Vagina (tissue), 2 donors: ENCODE data around the gene F2RL1.

Experiments
- POLR2A ChIP-seq, 2 donors: fragments of 450-650 bp; IDR thresholded peaks; one replicate each; pipeline ENCODE4 v1.6.1; 2017; ENCODE audit warnings: antibody characterized with exemption in 2 of 2, mild to moderate bottlenecking in 2 of 2, moderate library complexity in 2 of 2
- POLR2AphosphoS5 ChIP-seq, 2 donors: sonication (generic); formaldehyde crosslinking; IDR thresholded peaks; one replicate each; pipeline ENCODE4 v1.9.0; 2017; ENCODE audit warnings: antibody characterized with exemption in 2 of 2, mild to moderate bottlenecking in 2 of 2, low read depth in 1 of 2; ENCODE audit not compliant: insufficient read depth in 1 of 2
- TF ChIP-seq, protein P1 (sequence below), 3 experiments: fragments of 450-650 bp in 2 of 3; fragments of 200-600 bp in 1 of 3; sonication (generic) in 1 of 3; IDR thresholded peaks; one replicate each; pipeline ENCODE4 v1.5.1; 2017 to 2019; ENCODE audit warnings: antibody characterized with exemption in 3 of 3, mild to moderate bottlenecking in 2 of 3, moderate library complexity in 2 of 3

DNA sequence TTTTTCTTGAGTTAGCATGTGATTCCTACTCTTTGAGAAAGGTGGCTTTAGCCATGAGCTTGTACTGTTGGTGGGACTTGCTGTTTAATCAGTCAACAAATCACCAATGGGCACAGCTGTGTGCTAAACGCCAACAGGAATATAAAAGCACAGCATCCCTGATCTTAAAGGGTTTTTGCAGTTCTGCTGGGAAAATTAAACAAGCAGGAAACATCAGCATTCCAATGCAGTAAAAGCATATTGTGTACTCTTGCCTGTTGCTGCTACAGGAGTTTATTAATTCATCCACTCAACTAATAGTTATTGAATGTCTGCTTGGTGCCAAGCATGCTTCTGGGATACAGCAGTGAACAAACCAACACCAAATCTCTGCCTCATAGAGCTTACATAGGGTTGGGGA, 27.4 kb upstream of the F2RL1 start:
- TF ChIP-seq, protein P1, sequence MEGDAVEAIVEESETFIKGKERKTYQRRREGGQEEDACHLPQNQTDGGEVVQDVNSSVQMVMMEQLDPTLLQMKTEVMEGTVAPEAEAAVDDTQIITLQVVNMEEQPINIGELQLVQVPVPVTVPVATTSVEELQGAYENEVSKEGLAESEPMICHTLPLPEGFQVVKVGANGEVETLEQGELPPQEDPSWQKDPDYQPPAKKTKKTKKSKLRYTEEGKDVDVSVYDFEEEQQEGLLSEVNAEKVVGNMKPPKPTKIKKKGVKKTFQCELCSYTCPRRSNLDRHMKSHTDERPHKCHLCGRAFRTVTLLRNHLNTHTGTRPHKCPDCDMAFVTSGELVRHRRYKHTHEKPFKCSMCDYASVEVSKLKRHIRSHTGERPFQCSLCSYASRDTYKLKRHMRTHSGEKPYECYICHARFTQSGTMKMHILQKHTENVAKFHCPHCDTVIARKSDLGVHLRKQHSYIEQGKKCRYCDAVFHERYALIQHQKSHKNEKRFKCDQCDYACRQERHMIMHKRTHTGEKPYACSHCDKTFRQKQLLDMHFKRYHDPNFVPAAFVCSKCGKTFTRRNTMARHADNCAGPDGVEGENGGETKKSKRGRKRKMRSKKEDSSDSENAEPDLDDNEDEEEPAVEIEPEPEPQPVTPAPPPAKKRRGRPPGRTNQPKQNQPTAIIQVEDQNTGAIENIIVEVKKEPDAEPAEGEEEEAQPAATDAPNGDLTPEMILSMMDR (IDR thresholded peaks at IDR 0.05): no peak
- TF ChIP-seq POLR2A (IDR thresholded peaks at IDR 0.05): no peak
- no peak for TF ChIP-seq POLR2AphosphoS5 (IDR thresholded peaks at IDR 0.05; ENCODE audit: insufficient read depth in 1 of 2, low read depth in 1 of 2)
